AG09319 (cell line): Measurements from ENCODE around the gene UTP4.

Experiments used
- DNase-seq: peaks from one replicate; pipeline ENCODE4 v3.0.0-alpha.2; 2010; ENCODE audit warnings: low read depth; ENCODE audit errors: extremely low read depth
- TF ChIP-seq, protein P1 (sequence below): IDR thresholded peaks from 2 replicates; pipeline ENCODE4 v1.5.1; 2011; ENCODE audit warnings: low read depth, mild to moderate bottlenecking, inconsistent platforms, low read length, moderate library complexity

UTP4 gene

GRCh38 chr16:69190598-69190997 is 58.1 kb downstream of the UTP4 start:
- TF ChIP-seq, protein P1, sequence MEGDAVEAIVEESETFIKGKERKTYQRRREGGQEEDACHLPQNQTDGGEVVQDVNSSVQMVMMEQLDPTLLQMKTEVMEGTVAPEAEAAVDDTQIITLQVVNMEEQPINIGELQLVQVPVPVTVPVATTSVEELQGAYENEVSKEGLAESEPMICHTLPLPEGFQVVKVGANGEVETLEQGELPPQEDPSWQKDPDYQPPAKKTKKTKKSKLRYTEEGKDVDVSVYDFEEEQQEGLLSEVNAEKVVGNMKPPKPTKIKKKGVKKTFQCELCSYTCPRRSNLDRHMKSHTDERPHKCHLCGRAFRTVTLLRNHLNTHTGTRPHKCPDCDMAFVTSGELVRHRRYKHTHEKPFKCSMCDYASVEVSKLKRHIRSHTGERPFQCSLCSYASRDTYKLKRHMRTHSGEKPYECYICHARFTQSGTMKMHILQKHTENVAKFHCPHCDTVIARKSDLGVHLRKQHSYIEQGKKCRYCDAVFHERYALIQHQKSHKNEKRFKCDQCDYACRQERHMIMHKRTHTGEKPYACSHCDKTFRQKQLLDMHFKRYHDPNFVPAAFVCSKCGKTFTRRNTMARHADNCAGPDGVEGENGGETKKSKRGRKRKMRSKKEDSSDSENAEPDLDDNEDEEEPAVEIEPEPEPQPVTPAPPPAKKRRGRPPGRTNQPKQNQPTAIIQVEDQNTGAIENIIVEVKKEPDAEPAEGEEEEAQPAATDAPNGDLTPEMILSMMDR: no peak
- no peak for DNase-seq

- no peak for DNase-seq
- TF ChIP-seq, protein P1: no peak
Observed at GRCh38 chr16:69191136-69191535, 58.7 kb downstream of the UTP4 start.

DNA sequence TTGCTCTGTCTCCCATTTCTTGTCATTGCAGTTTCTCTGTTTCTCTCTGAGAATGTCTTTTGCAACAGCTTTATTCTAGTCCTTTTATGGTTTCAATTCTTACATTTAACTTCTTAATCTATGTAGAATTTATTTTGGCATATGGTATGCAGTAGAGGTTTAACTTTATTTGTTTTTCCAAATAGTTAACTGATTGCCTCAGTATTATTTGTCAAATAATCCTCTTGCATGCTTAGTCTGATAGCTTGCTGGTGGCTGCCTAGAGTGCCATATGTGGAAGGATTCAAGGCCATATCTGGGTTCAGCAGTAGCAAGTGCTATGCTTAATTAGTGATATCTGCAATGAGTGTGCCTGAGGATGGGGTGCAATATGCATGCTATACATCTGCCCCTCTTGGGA is 61.4 kb downstream of the UTP4 start:
- no peak for DNase-seq

GRCh38 chr16:69194488-69194887 is 62.0 kb downstream of the UTP4 start:
- no peak for DNase-seq
- TF ChIP-seq, protein P1: no peak

More for the DNA sequence above, 61.4 kb downstream of the UTP4 start:
- TF ChIP-seq, protein P1: no peak

- TF ChIP-seq, protein P1: no peak
- no peak for DNase-seq
Observed at GRCh38 chr16:69195369-69196029, 63.0 kb downstream of the UTP4 start.

GRCh38 chr16:69197573-69197972 is 65.1 kb downstream of the UTP4 start:
- no peak for DNase-seq
- TF ChIP-seq, protein P1: no peak

DNA sequence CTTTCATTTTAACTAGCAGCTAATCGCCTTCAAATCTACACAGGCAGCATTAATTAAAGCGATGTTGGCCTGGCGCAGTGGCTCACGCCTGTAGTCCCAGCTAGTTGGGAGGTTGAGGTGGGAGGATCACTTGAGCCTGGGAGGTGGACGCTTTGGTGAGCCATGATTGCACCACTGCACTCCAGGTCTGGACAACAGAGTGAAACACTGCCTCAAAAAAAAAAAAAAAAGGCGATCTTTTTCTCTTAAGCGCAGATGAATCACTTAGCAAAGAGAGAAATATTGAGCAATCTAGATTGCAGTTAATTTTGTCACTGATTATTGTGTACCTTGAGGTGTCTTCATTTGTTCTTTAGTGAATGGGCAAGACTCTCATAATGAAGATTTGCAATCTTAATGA is 66.9 kb downstream of the UTP4 start:
- no peak for DNase-seq

More for the DNA sequence above, 66.9 kb downstream of the UTP4 start:
- TF ChIP-seq, protein P1: no peak
